Stimulated activated CD4-positive, alpha-beta T cell treated with anti-CD3 and anti-CD28 coated beads, Interleukin-15, amount 100 ng/mL, for 48 hours (primary cell): ENCODE data around the gene NR3C2.

ENCODE experiments used
- DNase-seq, 2 donors: peaks; one replicate each; pipeline ENCODE4 v3.0.0-alpha.2; 2020; ENCODE audit warnings: low read depth in 2 of 2

The NR3C2 gene

DNA sequence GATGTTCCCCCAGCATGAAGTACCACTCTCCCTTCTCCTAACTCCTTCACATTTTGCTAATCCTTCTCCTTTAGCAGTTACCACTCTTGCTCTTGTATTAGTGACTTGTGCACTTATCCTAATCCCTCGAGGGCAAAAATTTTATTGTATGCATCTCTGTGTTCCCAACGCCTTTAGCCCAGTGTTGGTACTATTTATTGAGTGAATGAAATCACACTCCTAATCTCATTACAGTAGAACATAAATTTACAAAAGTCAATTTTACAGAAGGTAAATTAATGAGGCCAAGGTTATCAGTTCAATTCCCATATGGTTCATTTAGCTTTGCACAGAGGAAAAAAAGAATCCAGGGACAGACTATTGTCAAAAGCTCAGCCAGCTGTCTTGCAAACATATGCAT is 178.4 kb downstream of the NR3C2 start:
- DNase-seq: no peak

DNA sequence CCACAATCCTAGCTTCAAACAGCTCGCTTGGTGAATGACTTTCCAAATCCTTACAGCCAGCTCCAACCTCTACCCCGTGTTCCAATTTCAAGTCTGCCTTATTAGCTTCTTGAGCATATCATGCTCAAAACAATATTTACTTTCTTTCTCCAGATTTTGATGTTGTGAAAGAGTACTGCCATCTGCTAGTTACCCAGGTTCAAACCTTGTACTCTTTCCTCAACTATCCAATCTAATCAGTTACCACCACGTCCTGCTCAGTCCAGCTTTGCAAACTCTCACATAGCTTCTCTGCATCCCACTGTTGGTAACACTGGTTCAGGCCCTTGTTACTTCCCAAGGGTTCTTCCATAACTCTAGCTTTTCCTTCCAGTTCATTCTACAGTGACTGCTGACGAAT is 179.1 kb downstream of the NR3C2 start:
- no peak for DNase-seq

DNA sequence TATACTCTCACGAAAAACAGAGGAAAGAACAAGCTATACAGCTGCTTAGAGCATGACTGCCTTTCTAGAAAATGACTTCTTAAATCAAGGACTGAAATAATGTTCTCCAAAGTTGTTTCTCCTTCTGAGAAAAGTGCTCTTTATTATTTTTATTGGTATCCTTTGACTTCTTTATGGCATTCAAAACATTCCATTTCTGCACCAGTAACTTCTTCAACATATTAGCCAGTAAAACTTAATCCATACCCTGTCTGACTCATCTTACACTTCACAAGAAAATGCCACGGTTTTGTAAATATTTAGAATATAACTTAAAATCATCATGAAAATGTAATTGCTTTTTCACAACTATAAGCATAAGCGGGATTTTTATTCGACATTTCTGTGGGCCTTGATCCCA is 180.4 kb downstream of the NR3C2 start:
- DNase-seq: no peak

DNA sequence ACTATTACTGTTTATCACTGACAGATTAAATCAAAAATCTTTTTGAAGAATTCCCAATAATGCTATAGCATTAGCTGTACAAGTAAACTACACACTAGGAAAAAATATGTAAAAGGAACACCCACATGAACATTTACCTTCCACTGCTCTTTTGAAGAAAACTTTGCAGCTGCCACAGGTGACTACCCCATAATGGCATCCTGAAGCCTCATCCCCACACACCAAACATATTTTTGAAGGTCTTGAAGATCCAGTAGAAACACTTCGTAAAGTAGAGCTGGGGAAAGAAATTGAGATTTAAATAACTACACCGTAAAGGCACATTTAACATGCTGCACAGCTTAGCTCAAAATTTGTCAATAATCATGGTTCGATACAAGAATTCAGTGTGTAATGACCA is 182.4 kb downstream of the NR3C2 start:
- DNase-seq: no peak

DNA sequence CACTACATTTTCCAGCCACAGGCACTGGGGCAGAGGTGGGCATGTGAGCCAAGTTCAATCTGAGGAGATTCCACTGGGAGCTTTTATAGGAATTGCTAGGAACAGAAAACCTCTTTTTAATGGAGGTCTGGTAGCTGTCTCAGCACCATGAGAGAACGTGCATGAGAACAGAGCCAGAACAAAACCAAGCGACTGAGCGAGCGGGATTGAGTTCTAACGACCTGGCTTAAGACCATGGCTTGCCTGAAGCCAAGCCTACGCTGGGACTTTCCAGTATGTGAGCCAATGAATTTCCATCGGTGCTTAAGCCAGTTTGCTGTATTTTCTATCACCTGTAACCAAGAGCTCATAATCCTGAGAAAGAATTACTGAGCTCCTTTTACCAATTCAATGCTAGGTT is 183.7 kb downstream of the NR3C2 start:
- DNase-seq: no peak

DNA sequence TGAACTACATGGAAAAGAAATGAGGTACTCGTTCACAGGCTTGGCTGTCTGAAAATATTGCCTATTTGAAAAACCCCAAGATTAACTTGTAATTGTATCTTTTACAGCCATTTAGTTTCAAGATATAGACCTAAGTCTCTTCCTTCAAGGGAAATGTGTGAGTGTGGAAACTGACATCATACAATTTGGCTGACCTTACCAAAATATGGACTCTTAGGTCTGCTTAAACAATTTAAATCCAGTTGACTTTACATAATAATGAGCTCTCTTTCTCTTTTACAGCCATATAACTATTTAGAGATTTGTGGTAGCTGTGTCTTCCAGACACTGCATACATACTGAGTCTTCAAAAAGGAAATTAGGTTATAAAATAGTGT is 186.9 kb downstream of the NR3C2 start:
- no peak for DNase-seq

DNA sequence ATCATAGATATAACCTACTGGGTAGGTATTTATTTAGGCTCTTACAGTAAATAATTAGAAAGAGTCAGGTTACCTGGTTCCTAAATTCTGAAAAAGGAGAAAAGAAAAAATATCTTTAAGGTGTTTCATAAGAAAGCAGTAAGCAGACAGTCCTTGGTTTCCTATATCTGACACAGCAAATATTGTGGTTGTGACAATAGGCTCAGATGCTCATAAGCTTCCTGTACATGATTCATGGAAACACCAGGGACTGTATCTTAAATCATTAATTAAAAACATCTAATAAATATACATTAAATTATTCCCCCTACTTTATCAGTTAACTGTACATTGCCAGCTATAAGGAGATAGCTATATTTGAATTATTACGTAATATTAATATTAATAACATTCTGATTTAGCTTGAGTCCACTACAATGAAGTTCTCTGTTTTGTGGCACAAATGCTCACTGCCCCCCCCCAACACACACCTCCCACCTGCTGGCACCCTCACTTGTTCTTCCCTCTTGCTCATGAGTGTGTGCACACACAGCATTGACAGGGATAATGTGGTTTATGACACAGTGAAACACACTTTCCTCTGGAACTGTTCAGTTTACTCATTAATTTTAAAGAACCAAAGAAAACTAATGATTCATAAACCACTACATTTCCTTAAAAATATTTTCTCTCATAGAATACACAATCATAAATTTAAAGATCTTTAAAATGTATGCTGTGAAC is 187.4 kb downstream of the NR3C2 start:
- no peak for DNase-seq

DNA sequence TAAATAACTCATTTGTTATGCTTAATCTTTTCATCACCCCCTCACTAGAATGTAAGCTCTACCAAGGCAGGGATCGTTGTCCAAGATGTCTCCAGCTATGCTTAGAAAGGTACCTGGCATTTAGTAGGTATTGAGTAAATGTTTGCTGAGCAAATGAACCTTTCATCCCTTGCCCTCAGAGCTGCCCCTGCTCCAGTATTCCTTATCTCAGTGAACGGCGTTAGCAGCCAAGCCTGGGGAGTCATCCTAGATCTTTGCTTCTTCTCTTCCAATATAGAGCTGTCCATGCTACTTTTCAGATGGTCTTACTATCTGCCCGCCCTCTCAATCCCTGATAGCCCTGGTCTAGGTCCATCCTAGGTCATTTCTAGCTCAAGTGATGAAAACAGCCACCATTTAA is 188.4 kb downstream of the NR3C2 start:
- DNase-seq: no peak

DNA sequence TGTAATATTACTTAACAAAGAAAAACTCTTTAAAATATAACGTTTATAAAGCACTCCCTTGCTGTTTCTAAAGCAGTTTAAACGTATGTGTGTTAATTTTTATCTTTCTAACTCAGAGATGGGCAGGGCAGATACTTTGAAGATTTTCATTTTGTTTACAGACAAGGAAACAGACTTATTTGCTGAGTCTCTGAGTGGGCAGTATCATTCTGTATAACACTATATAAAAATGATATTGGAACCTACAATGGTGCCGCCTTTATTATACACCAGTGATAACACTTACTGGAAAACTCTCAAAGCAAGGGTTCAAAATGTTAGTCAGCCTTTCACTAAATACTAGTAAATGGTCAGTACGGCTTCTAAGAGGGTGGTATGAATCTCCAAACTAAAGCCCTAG is 193.4 kb downstream of the NR3C2 start:
- no peak for DNase-seq

DNA sequence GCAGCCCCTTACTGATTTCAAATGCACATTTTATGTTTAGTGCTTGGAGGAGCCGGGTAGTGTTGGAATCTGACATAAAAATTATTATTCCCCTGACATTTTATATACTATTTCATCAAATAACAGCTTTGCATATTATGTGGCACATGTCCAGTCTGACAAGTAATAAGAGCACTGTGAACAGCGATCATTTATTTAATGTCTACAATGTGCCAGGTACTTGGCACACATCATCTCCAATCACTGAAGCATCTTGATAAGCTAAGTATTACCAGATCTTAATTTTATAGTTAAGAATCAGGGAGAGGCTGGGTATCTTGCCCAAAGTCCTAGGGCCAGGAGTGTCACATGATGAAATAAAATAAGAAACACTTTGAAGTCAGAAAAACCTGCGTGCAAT is 197.2 kb downstream of the NR3C2 start:
- no peak for DNase-seq

DNA sequence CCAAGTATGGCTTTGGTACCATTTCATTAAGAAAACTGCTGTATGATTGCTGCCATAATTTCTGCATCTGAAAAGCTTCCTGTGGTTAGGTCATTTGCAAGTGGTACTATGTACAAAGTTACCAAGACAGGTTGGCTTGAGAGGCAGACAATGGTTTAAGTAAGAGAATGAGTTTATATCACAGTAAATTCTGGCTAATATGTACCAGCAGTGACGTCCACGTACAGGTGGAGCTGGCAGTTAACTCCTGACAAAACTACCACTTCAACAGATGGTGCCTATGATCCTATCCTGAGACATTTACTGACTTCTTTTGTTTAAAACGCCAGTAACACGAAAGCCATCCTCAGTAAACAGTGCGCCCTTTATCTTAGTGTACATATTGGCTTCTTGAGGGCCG is 198.4 kb downstream of the NR3C2 start:
- DNase-seq: no peak

DNA sequence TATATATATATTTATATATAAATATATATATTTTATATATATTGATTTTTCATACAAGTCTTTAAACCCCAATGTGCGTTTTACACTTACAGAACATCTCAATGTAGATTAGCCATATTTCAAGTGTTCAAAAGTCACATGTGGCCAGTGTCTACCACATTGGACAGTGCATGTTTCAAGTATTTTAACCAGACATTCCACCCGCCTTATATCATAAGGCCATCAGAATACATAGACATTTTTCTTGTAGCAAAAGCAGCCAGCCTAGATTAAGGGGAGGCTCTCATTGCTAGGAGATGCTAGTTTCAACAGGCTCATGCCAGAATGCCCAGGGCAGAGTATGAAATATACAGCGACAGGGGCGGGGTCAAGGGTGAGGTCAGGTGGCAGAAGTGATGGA is 202.0 kb downstream of the NR3C2 start:
- no peak for DNase-seq

DNA sequence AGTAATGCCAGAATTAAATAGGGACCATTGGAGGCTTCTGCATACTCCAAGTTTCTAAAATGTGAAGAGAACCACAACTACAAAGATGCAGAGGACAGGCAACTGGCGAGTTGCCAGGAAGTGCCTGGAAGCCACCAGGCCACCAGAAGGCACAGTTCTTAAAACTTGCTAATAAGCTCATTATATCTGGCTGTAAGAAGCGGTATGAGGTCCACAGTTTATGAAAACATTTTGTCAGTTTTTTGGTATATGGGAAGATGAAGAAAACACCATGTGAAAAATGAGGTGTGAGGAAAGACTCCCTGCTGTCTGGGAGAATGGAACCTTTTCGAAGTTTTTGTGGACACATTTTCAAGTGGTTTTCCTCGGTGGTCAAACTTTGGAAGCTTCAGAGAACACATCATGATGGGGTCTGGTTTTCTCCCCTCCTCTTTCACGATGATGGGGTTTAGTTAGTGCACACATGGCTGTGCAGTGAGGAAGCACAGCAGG is 202.7 kb downstream of the NR3C2 start:
- DNase-seq: no peak

DNA sequence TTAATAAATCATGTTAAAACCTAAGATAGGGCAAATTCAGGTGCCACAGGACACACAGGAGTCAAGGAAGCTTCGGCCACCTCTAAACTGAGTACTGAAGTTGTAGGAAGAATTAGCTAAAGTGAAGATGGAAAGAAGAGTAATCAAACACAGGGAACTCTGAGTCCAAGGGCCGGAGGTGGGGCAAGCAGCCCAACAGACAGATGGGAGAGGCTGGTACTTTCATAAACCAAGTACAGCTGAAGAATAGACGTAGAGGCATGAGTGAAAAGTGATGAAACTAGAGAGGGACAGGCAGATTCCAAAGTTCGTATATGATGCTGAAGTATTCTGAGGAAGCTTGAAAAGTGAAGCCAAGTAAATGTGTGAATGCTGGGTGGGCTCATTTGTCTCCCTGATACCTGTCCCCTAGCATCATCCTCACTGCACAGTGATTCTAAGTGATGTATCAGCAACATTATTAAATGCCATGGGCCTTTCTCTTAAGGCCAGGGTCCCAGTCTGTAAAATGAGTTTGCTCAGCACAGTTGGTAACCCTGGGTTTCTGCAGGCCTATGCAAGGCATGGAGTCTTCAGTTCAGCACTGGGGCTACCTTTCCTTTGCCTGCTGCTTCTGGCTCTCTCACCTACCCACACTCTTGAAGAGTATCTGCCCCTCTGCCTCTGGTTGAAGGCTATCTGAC is 203.3 kb downstream of the NR3C2 start:
- no peak for DNase-seq

DNA sequence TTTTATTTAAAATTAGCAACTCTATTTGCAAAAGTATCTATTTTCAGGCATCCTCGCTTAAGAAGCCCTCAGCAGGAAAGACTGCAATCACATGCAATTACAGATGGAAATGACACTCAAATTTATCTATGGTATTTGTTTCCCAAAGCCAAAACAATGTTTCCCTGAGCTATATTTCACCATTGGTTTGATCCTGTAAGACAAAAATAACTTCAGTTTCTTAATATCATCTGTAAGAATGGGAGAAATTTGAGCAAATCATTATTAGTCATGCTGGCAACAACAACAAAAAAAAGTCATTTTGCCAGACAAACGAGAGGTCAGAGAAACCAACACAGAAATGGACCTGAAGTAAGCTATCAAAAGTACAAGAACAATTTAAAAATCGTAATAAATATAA is 204.1 kb downstream of the NR3C2 start:
- DNase-seq: no peak

DNA sequence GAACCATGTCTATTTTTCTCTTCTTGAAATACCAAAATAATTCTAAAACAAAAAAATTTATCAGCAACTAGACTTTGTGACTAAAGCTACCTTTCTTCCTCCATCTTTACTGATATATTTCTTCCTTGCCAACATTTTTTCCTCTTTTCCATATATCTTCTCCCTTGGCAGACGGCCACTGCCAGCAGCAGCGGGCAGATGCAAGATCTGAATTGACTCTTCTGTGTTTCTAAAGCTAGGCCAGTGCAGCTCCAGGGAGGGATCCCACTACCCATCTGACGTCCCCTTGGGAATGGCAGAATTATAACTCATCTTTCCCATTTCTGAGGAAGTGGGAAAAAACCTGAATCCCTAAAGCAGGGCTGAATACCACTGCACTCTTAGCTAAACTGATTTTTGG is 206.4 kb downstream of the NR3C2 start:
- no peak for DNase-seq

DNA sequence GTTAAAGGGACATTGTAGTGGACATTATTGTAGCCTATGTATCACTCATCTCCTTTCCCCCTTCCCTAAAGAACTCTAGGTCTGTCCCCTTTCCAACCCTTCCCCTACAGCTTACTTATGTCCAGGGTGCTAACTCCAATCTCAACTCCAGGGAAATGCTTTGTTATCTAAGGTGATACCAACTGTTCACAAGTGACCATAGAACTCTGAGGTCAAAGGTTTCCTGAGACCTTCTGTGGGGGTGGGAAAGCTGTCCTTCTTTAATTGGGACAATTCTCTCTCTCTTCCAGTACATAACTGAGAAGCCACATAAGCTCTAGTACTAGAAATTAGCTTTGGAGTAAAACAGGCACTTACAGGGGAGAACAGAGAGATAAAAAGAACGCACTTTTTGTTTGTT is 212.4 kb downstream of the NR3C2 start:
- no peak for DNase-seq

DNA sequence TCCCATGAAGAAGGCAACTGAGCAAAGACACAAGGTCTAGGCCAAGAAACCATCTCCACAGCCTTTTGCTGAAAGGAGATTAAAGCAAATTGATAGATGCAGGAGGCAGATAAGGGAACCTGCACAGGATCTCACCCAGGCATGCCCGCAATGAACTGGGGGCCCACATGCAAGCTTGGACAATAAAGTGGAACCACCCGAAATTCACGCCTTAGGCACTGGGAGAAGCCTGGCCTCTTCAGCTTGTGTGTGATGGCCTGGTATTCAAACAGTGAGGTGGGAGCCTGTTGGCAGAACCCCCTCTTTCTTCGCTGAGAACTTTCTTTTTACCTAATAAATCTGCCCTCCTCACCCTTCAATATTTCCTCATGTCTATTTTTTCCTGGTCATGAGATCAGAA is 213.2 kb downstream of the NR3C2 start:
- no peak for DNase-seq

DNA sequence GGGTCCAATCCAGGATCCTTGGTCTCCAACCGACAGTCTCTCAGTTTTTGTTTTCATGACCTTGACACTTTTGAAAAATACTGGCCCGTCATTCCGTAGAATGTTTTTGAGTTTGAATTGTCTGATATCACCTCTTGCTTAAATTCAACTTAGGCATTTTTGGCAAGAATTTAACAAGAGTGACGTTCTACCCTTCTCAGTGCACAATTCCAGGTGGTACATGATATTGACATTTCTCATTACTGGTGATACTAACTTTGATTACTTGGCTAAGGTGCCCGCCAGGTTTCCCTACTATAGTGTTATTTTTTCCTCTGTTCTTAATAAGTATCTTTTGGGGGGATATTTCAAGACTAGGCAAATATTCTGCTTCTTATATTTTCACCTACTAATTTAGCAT is 215.1 kb downstream of the NR3C2 start:
- no peak for DNase-seq

DNA sequence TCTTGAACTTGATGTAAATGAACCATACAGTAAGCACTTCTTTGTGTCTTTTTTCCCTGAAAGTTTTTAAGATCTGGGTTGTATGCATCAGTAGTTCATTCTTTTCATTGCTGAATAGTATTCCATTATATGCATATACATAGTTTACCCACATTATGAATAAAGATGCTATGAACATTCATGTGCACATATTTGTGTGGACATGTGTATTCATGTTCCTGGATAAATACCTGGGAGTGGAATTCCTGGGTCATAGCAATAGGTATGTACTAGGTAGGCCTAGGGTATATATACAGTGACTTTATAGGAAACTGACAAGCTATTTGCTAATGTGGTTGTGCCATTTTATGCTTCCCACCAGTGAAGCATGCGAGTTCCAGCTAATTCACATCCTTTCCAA is 215.9 kb downstream of the NR3C2 start:
- DNase-seq: no peak

DNA sequence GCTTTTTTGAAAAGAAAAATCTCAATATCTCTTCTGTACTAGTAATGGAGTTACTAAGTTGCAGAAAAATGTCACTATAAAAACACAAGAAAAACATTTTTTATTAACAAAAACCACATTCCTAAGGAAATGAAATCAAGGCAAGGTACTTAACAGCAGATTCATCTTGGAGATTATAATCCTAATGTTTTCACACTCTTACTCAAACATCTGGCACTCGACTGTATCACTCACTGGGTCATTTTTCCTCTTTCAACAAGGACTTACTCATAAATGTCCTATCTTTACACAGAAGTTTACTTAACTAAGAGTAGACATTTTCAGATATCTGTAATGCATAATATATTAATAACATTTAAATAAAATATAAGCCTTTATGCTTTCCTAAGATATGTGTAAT is 216.6 kb downstream of the NR3C2 start:
- DNase-seq: no peak

DNA sequence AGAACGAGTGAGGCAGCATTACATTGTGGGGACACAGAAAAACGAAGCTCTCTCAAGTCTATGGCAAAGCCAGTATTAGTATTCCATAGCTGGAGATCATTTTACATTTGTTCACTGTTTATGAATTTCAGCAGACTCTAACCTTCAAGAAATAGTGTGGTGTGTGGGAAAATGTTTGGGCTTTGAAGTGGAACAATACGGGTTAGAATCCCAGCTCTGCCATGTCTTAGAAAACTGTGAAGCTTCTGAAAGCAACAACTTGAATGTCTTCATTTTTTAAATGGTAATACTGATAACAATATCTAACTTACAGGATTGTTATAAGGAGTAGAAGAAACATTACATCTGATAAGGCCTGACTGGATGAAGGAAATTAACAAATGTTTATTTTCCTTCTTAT is 217.7 kb downstream of the NR3C2 start:
- no peak for DNase-seq

DNA sequence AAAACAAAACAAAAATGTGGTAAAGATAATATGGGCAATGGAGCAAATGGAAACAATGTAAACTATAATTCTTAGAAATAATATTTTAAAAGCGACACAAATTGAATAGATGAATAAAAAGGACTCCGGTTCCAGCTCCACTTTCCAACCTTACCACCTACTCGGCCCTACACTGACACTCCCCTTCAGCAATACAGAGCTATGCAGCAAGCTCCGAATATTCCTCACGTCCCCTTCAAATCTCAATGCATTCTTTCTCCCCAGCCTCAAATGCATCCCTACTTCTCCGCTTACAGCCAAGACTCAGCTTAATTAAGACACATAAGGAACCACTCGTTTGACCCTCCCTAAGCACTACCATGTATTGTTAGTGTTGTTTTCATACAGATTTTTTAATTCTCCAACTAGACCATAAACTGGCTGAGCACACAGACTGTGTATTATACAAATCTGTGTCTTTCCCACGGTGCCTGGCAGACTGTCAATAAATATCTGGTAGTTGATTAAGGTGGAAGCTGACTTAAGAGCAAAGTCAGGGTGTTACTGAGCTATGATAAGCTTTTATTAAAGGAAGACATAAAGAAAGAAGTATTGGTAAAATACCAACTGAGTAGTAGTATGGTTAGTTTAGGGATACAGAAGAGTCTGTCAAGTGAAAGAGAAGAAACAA is 219.1 kb downstream of the NR3C2 start:
- DNase-seq: no peak
